H1 (cell line): ENCODE measurements around the gene JPT2. TPM values are rescaled to one million over a fixed set of nuclear protein-coding genes. Genes with fewer than 3 reads are reported as not detected.

Experiments
- CTCF ChIA-PET: fragments of 300-600 bp; sonication (Branson Sonifier 250); formaldehyde crosslinking; loops from one replicate; lab custom pipeline; 2021; ENCODE audit not compliant: partially characterized antibody; lab: Charles Lee
- POLR2A ChIA-PET: fragments of 300-600 bp; sonication (Branson Sonifier 250); formaldehyde crosslinking; loops from one replicate; lab custom pipeline; 2021; ENCODE audit warnings: inconsistent platforms; ENCODE audit not compliant: partially characterized antibody; lab: Charles Lee
- DNase-seq, 2 experiments: peaks; one replicate each; pipeline versions ENCODE4 v3.0.0 to v3.0.0-alpha.2; 2010 to 2022; ENCODE audit warnings: low spot score in 2 of 2, low read depth in 1 of 2, mixed read lengths in 1 of 2
- FAIRE-seq: peaks from 2 replicates; lab custom pipeline; 2011; peaks lifted over from hg19 to GRCh38; lab: Jason Lieb, UNC
- H2AFZ ChIP-seq: 2 replicates; pipeline ENCODE4 v1.8.1; 2012; ENCODE audit warnings: low read length, inconsistent platforms
- H2AK5ac ChIP-seq: 2 replicates; pipeline ENCODE4 v1.6.1; 2013; ENCODE audit warnings: low read depth, low read length
- H2BK120ac ChIP-seq: replicated peaks from 2 replicates; pipeline ENCODE3; 2013; ENCODE audit warnings: low read depth, low read length, inconsistent platforms
- H2BK12ac ChIP-seq: 2 replicates; pipeline ENCODE4 v1.6.1; 2013; ENCODE audit warnings: low read depth, low read length
- H2BK15ac ChIP-seq: 2 replicates; pipeline ENCODE4 v1.6.1; 2013; ENCODE audit warnings: low read length
- H2BK20ac ChIP-seq: 2 replicates; pipeline ENCODE4 v1.6.1; 2013; ENCODE audit warnings: low read length
- H2BK5ac ChIP-seq: 2 replicates; pipeline ENCODE4 v1.6.1; 2013; ENCODE audit warnings: low read depth, low read length
- H3K14ac ChIP-seq: 2 replicates; pipeline ENCODE4 v1.6.1; 2013; ENCODE audit warnings: inconsistent platforms; ENCODE audit not compliant: insufficient read length
- H3K18ac ChIP-seq: 2 replicates; pipeline ENCODE4 v1.6.1; 2013; ENCODE audit warnings: low read length; ENCODE audit errors: extremely low read depth
- H3K23ac ChIP-seq: 2 replicates; pipeline ENCODE4 v1.6.1; 2013; ENCODE audit warnings: inconsistent platforms; ENCODE audit not compliant: insufficient read length
- H3K23me2 ChIP-seq: 2 replicates; pipeline ENCODE4 v1.6.1; 2013; ENCODE audit warnings: low read depth, low read length
- H3K27ac ChIP-seq: 2 replicates; pipeline ENCODE4 v1.6.1; 2011; ENCODE audit warnings: low read depth, low read length, inconsistent platforms
- H3K27me3 ChIP-seq, 4 experiments: replicated peaks in 1 of 4; 1 replicate in 1 of 4; 2 replicates in 3 of 4; pipeline versions ENCODE4 v1.6.1 to v1.8.1; 2011 to 2013; ENCODE audit warnings: low read length in 3 of 4, mild to moderate bottlenecking in 3 of 4, inconsistent platforms in 2 of 4, mixed read lengths in 2 of 4, moderate library complexity in 1 of 4; ENCODE audit not compliant: control insufficient read depth in 3 of 4, insufficient read depth in 3 of 4; ENCODE audit errors: extremely low read depth in 1 of 4
- H3K36me3 ChIP-seq, 4 experiments: 2 replicates each; pipeline versions ENCODE4 v1.6.1 to v1.8.1; 2011 to 2013; ENCODE audit warnings: mild to moderate bottlenecking in 4 of 4, low read length in 3 of 4, moderate library complexity in 2 of 4, control low read depth in 1 of 4, inconsistent platforms in 1 of 4; ENCODE audit not compliant: insufficient read depth in 4 of 4, control insufficient read depth in 2 of 4
- H3K4ac ChIP-seq: replicated peaks from 2 replicates; pipeline ENCODE3; 2013; ENCODE audit warnings: low read length, low read depth, mixed read lengths, inconsistent platforms; ENCODE audit not compliant: insufficient read length
- H3K4me1 ChIP-seq, 4 experiments: replicated peaks in 1 of 4; 1 replicate in 1 of 4; 2 replicates in 3 of 4; pipeline versions ENCODE4 v1.6.1 to v1.8.1; 2011 to 2013; ENCODE audit warnings: low read length in 3 of 4, inconsistent platforms in 2 of 4, mixed read lengths in 1 of 4; ENCODE audit not compliant: insufficient read depth in 4 of 4, control insufficient read depth in 3 of 4
- H3K4me2 ChIP-seq, 2 experiments: 2 replicates each; pipeline versions ENCODE4 v1.6.1 to v1.8.1; 2011 to 2013; ENCODE audit warnings: low read depth in 2 of 2, low read length in 2 of 2, control low read depth in 1 of 2, inconsistent platforms in 1 of 2, mild to moderate bottlenecking in 1 of 2; ENCODE audit not compliant: insufficient read depth in 1 of 2
- H3K4me3 ChIP-seq, 4 experiments: fragments of 200-600, 300-600 bp in 1 of 4; sonication (generic), shearing (Covaris generic), sonication (Bioruptor Twin) in 1 of 4; 2 replicates each; pipeline versions ENCODE4 v1.5.1 to v1.8.1; 2011 to 2016; ENCODE audit warnings: low read length in 4 of 4, low read depth in 3 of 4, control low read depth in 2 of 4, inconsistent platforms in 2 of 4, mild to moderate bottlenecking in 2 of 4, mixed read lengths in 1 of 4, moderate library complexity in 1 of 4; ENCODE audit not compliant: insufficient read depth in 2 of 4; ENCODE audit errors: extremely low read depth in 1 of 4
- H3K56ac ChIP-seq: replicated peaks from 2 replicates; pipeline ENCODE3; 2013; ENCODE audit warnings: low read depth, mild to moderate bottlenecking, mixed read lengths, low read length, inconsistent platforms; ENCODE audit not compliant: insufficient read length
- H3K79me1 ChIP-seq: 2 replicates; pipeline ENCODE4 v1.6.1; 2013; ENCODE audit warnings: low read depth, low read length, control low read depth
- H3K79me2 ChIP-seq, 2 experiments: 2 replicates each; pipeline versions ENCODE4 v1.6.1 to v1.8.1; 2012 to 2013; ENCODE audit warnings: low read length in 2 of 2, mild to moderate bottlenecking in 2 of 2, inconsistent platforms in 1 of 2; ENCODE audit not compliant: insufficient read depth in 2 of 2, control insufficient read depth in 1 of 2
- H3K9ac ChIP-seq, 4 experiments: replicated peaks in 1 of 4; 1 replicate in 1 of 4; 2 replicates in 3 of 4; pipeline versions ENCODE4 v1.6.1 to v1.8.1; 2011 to 2013; ENCODE audit warnings: low read depth in 3 of 4, low read length in 3 of 4, control low read depth in 2 of 4, mild to moderate bottlenecking in 2 of 4, moderate library complexity in 2 of 4, inconsistent platforms in 1 of 4; ENCODE audit errors: extremely low read depth in 1 of 4
- H3K9me3 ChIP-seq, 2 experiments: 2 replicates each; pipeline versions ENCODE4 v1.6.1 to v1.8.1; 2012 to 2013; ENCODE audit warnings: mild to moderate bottlenecking in 2 of 2, moderate library complexity in 2 of 2, control low read depth in 1 of 2, inconsistent platforms in 1 of 2, low read depth in 1 of 2, low read length in 1 of 2, mixed read lengths in 1 of 2; ENCODE audit not compliant: insufficient read depth in 2 of 2
- H4K20me1 ChIP-seq, 2 experiments: replicated peaks in 1 of 2; 2 replicates each; pipeline versions ENCODE3 to v1.8.1; 2011 to 2013; ENCODE audit warnings: inconsistent platforms in 2 of 2, low read length in 2 of 2, mild to moderate bottlenecking in 1 of 2; ENCODE audit not compliant: insufficient read depth in 2 of 2, control insufficient read depth in 1 of 2
- H4K5ac ChIP-seq: 2 replicates; pipeline ENCODE4 v1.6.1; 2013; ENCODE audit warnings: low read length, low read depth, mixed read lengths, inconsistent platforms; ENCODE audit not compliant: insufficient read length
- H4K8ac ChIP-seq: 2 replicates; pipeline ENCODE4 v1.8.0; 2013; ENCODE audit warnings: mild to moderate bottlenecking, moderate library complexity, low read length, inconsistent platforms; ENCODE audit not compliant: insufficient read depth; ENCODE audit errors: extremely low read depth
- H4K91ac ChIP-seq: replicated peaks from 2 replicates; pipeline ENCODE3; 2013; ENCODE audit warnings: low read length, mixed read lengths, inconsistent platforms; ENCODE audit not compliant: insufficient read length
- CHD2 ChIP-seq: IDR thresholded peaks from 2 replicates; pipeline ENCODE4 v1.6.1; 2012; ENCODE audit warnings: low read length, improper control_type of control experiment
- CTBP2 ChIP-seq: IDR thresholded peaks from 2 replicates; pipeline ENCODE4 v1.7.0; 2011; ENCODE audit warnings: borderline replicate concordance, mild to moderate bottlenecking, moderate library complexity, mixed read lengths, low read length; ENCODE audit not compliant: insufficient read depth, insufficient read length
- FOSL1 ChIP-seq: IDR thresholded peaks from 2 replicates; pipeline ENCODE4 v1.6.1; 2011; ENCODE audit warnings: mild to moderate bottlenecking, low read depth, low read length, moderate library complexity; ENCODE audit not compliant: insufficient read depth
- HDAC6 ChIP-seq: IDR thresholded peaks from one replicate; pipeline ENCODE4 v1.7.1; 2012; ENCODE audit warnings: low read depth, mild to moderate bottlenecking, inconsistent platforms, low read length, moderate library complexity
- RNF2 ChIP-seq: fragments of 200-900, 300-1000 bp; sonication (generic); IDR thresholded peaks from 2 replicates; pipeline ENCODE4 v1.7.1; 2016; ENCODE audit warnings: borderline replicate concordance, low read depth, mild to moderate bottlenecking, antibody characterized with exemption, low read length; ENCODE audit not compliant: poor library complexity, severe bottlenecking; ENCODE audit errors: missing control alignments
- SAP30 ChIP-seq: fragments of 300-600 bp; sonication (generic); IDR thresholded peaks from 2 replicates; pipeline ENCODE4 v1.7.1; 2012; ENCODE audit warnings: low read length, moderate library complexity, mild to moderate bottlenecking, inconsistent platforms; ENCODE audit not compliant: insufficient read depth, insufficient replicate concordance
- SP1 ChIP-seq: IDR thresholded peaks from 2 replicates; pipeline ENCODE4 v1.6.1; 2011; ENCODE audit warnings: low read depth, low read length
- SP4 ChIP-seq: IDR thresholded peaks from 2 replicates; pipeline ENCODE4 v1.6.1; 2012; ENCODE audit warnings: low read length, inconsistent platforms
- TAF1 ChIP-seq: IDR thresholded peaks from 2 replicates; pipeline ENCODE4 v1.6.1; 2011; ENCODE audit warnings: mild to moderate bottlenecking, low read depth, low read length
- TAF7 ChIP-seq: optimal IDR thresholded peaks from 2 replicates; pipeline ENCODE3; 2011; ENCODE audit warnings: low read depth, mild to moderate bottlenecking, inconsistent platforms, low read length, moderate library complexity, borderline replicate concordance
- TBP ChIP-seq: IDR thresholded peaks from 2 replicates; pipeline ENCODE4 v1.6.1; 2011; ENCODE audit warnings: low read depth, low read length, improper control_type of control experiment
- WGBS, 2 experiments: shearing (Covaris generic) in 1 of 2; methylation state at CpG; one replicate each; pipeline versions ENCODE4 v1.1.6 to v1.1.7; 2013 to 2015; ENCODE audit warnings: low lambda C conversion rate in 2 of 2, mixed read lengths in 2 of 2, inconsistent platforms in 1 of 2, low coverage in 1 of 2, missing lambda C conversion rate in 1 of 2; ENCODE audit not compliant: insufficient replicate concordance in 2 of 2, insufficient coverage in 1 of 2, insufficient read length in 1 of 2; ENCODE audit errors: extremely low coverage in 1 of 2, missing lambda C conversion rate in 1 of 2; 5-methylcytosine and 5-hydroxymethylcytosine counted together
- polyA plus RNA-seq, 7 experiments: library from polyadenylated mRNA; depleted of rRNA in 3 of 7; stranded (reverse) in 5 of 7; unstranded in 2 of 7; fragments of >200 nt in 5 of 7; fragments of 200-250 nt in 2 of 7; gene quantifications; 1 replicate in 5 of 7; 2 replicates in 1 of 7; 4 replicates in 1 of 7; pipeline versions ENCODE4 v1.2.1 to v1.2.3, GENCODE V29; 2011 to 2013; ENCODE audit warnings: missing spikeins in 2 of 7, mixed read lengths in 2 of 7
- total RNA-seq: library from RNA; stranded (reverse); fragmentation: NEBNext Ultra II Directional; extraction: Animal tissue kit (Norgen Biotek cat#: 25700); gene quantifications from 2 replicates; pipeline ENCODE4 v1.2.1, GENCODE V29; 2021
- TF ChIP-seq, protein P1 (sequence below): IDR thresholded peaks from 2 replicates; pipeline ENCODE4 v1.6.1; 2012; ENCODE audit warnings: inconsistent platforms
- TF ChIP-seq, protein P2 (sequence below): IDR thresholded peaks from 2 replicates; pipeline ENCODE4 v1.6.1; 2011; ENCODE audit warnings: low read depth, mild to moderate bottlenecking, low read length; ENCODE audit not compliant: insufficient read depth

Gene JPT2
- total and polyA plus RNA-seq, 2 of the 8 experiments (the other 6 are each of a cell fraction or from before 2014, with no cell fraction given) = 67.6 to 197 TPM

DNA sequence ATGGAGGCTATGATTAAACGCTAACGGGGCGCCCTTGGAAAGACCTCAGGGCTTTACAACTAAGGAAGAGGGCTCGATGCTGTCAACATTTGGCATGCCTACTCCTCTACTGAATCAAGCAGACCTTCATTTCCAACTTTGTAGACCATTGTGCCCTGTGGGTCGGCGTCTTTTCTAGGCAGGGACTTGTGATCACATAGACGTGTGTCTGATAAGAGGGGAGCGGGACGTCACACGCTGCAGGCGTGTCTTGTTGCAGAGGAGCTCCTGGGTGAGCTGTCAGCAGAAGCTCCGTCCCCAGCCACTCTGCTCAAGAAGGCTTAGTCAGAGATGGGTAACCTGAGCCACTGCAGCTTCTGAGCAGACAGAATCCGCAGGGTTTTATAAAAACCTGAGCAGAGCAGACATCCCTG, 30.7 kb downstream of the JPT2 start:
- Histone ChIP-seq H2BK12ac (no peak overlapping the region), H3K56ac (no peak overlapping the region), H2BK20ac (no peak overlapping the region), H3K4ac (no peak overlapping the region), H2BK15ac (no peak overlapping the region), H3K79me1 (peaks cover 15% of the 10 kb centered on the region), H4K8ac (no peak overlapping the region; the same call in 1 of the 2 replicates), H3K23me2 (peaks cover 11% of the 10 kb centered on the region), H3K18ac (no peak overlapping the region), H3K27me3 (no peaks in the 10 kb centered on the region), H3K4me1 (peaks cover 5 to 24% (median 10%) of the 10 kb centered on the region in 4 experiments), H3K23ac (no peak overlapping the region), H2BK120ac (no peak overlapping the region), H3K36me3 (no peaks in the 10 kb centered on the region; a peak in 1 of 8 replicates), H3K4me2 (no peak overlapping the region), H3K9me3 (no peaks in the 10 kb centered on the region), H3K14ac (no peak overlapping the region), H3K27ac (no peak overlapping the region), H3K79me2 (peaks cover 3 to 53% of the 10 kb centered on the region in 2 experiments), H4K20me1 (peaks cover 17 to 27% of the 10 kb centered on the region in 2 experiments), H4K91ac (no peak overlapping the region), H3K9ac (no peak overlapping the region), H2BK5ac (no peak overlapping the region), H2AK5ac (no peak overlapping the region), H4K5ac (no peak overlapping the region), H3K4me3 (no peak overlapping the region), H2AFZ (no peak overlapping the region)
- CTCF ChIA-PET = interaction anchor here (0.6 to 2.4 kb wide), 3 partner anchors 11 to 87 kb away, joined by 3 to 8 read pairs (median 3); no protein-coding TSS in a partner anchor
- 94% methylated on average over 13 of the region's 13 CpGs; no CpG with 5 or more reads in 1 of the 2 experiments for WGBS, 2 experiments
- POLR2A ChIA-PET = interaction anchor here (1.5 to 3.9 kb wide), 3 partner anchors 9 to 62 kb away, joined by 3 to 35 read pairs (median 5); partner anchors contain the start of genes EME2, MRPS34 and NME3
- TF ChIP-seq, protein P1, sequence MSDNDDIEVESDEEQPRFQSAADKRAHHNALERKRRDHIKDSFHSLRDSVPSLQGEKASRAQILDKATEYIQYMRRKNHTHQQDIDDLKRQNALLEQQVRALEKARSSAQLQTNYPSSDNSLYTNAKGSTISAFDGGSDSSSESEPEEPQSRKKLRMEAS = no peak
- no peak for TF ChIP-seq TAF1
- no peak for TF ChIP-seq CHD2
- no peak for TF ChIP-seq FOSL1
- no peak for TF ChIP-seq TBP
- no peak for TF ChIP-seq RNF2
- no peak for TF ChIP-seq CTBP2
- TF ChIP-seq SAP30 = no peak
- TF ChIP-seq SP4 = no peak
- no peak for TF ChIP-seq HDAC6
- no peak for TF ChIP-seq SP1
- TF ChIP-seq, protein P2, sequence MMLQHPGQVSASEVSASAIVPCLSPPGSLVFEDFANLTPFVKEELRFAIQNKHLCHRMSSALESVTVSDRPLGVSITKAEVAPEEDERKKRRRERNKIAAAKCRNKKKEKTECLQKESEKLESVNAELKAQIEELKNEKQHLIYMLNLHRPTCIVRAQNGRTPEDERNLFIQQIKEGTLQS = no peak
- no peak for TF ChIP-seq TAF7
- DNase-seq (no peak), FAIRE-seq (no peak)
